ENCODE results near the gene GRIK3.

The GRIK3 gene

GRCh38 chr1:36802018-36802417, 232.3 kb downstream of the GRIK3 start:
- CTCF ChIA-PET, result interaction anchor here (0.6 kb wide), 1 partner anchor 40 kb away, joined by 3 read pairs; no protein-coding TSS in a partner anchor
- POLR2A ChIA-PET (ENCODE audit: low non-redundant PET), result no interaction called here
- DNase-seq (ENCODE audit: low spot score), result no peak
- no peak overlapping the region for H3K27ac ChIP-seq
- TF ChIP-seq, protein P1, sequence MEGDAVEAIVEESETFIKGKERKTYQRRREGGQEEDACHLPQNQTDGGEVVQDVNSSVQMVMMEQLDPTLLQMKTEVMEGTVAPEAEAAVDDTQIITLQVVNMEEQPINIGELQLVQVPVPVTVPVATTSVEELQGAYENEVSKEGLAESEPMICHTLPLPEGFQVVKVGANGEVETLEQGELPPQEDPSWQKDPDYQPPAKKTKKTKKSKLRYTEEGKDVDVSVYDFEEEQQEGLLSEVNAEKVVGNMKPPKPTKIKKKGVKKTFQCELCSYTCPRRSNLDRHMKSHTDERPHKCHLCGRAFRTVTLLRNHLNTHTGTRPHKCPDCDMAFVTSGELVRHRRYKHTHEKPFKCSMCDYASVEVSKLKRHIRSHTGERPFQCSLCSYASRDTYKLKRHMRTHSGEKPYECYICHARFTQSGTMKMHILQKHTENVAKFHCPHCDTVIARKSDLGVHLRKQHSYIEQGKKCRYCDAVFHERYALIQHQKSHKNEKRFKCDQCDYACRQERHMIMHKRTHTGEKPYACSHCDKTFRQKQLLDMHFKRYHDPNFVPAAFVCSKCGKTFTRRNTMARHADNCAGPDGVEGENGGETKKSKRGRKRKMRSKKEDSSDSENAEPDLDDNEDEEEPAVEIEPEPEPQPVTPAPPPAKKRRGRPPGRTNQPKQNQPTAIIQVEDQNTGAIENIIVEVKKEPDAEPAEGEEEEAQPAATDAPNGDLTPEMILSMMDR (conservative IDR thresholded peaks at IDR 0.05; ENCODE audit: low read depth), result no peak

GRCh38 chr1:36797761-36798160, 236.6 kb downstream of the GRIK3 start:
- no peak overlapping the region for H3K27ac ChIP-seq
- no peak for DNase-seq (ENCODE audit: low spot score)
- TF ChIP-seq, protein P1 (conservative IDR thresholded peaks at IDR 0.05; ENCODE audit: low read depth), result no peak
- CTCF ChIA-PET, result no interaction called here
- POLR2A ChIA-PET (ENCODE audit: low non-redundant PET), result no interaction called here

DNA sequence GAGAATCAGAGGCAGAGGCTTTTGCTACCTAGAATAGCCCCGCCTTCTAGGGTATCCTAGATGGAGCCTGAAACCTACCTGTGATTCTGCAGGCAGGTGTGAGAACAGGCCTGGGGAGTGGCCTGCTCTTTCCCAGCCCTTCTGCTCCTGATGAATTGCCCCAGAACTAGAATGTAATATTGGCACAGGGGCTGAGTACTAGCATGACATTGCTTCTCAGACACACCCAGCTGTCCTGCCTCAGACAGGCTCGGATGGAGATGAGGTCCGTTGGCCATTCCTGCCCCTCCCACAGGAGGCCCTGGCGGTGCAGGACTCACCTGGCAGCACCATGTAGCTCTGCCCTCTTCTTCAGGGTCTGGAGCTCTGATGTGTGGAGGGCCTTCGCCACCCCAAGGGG, 237.6 kb downstream of the GRIK3 start:
- CTCF ChIA-PET, result no interaction called here
- TF ChIP-seq, protein P1 (conservative IDR thresholded peaks at IDR 0.05; ENCODE audit: low read depth), result no peak
- DNase-seq (ENCODE audit: low spot score), result no peak
- POLR2A ChIA-PET (ENCODE audit: low non-redundant PET), result no interaction called here
- no peak overlapping the region for H3K27ac ChIP-seq

GRCh38 chr1:36796106-36796590, 238.2 kb downstream of the GRIK3 start:
- ChIA-PET CTCF (interaction anchor here (0.5 to 0.6 kb wide), 2 partner anchors 9 to 299 kb away, joined by 3 read pairs; no protein-coding TSS in a partner anchor), POLR2A (ENCODE audit: low non-redundant PET) (no interaction called here)
- TF ChIP-seq, protein P1 (conservative IDR thresholded peaks at IDR 0.05; ENCODE audit: low read depth), result no peak
- H3K27ac ChIP-seq, result no peak overlapping the region
- DNase-seq (ENCODE audit: low spot score), result no peak

DNA sequence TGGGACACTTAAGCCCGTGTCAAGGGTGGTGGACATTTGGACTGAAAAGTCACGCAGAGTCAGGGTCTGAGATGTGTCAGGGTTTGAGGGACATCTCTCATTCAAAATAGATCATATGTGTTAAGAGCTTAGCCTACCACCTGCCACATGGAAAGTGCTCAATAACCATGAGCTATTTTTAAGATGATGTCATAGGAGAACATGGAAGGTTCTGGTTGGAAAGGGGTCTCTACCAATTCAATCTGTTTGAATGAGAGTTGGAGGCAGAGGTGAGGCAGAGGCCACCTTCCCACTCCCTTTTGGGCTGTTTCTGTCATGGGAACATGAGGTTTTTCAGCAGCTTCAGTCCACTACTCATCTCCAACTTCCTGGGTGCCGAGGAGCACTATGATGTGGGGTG, 239.9 kb downstream of the GRIK3 start:
- TF ChIP-seq, protein P1 (conservative IDR thresholded peaks at IDR 0.05; ENCODE audit: low read depth), result no peak
- DNase-seq (ENCODE audit: low spot score), result no peak
- no peak overlapping the region for H3K27ac ChIP-seq
- CTCF ChIA-PET, result no interaction called here
- POLR2A ChIA-PET (ENCODE audit: low non-redundant PET), result no interaction called here

GRCh38 chr1:36793452-36793851, 240.9 kb downstream of the GRIK3 start:
- CTCF ChIA-PET, result no interaction called here
- TF ChIP-seq, protein P1 (conservative IDR thresholded peaks at IDR 0.05; ENCODE audit: low read depth), result no peak
- POLR2A ChIA-PET (ENCODE audit: low non-redundant PET), result no interaction called here
- DNase-seq (ENCODE audit: low spot score), result no peak
- no peak overlapping the region for H3K27ac ChIP-seq
